HG03196 (cell line): ENCODE measurements around the gene PTPN7.
"Not testable (repeated sequence)": the region's sequence is repeated elsewhere in the genome, so short reads cannot be mapped to it uniquely, and the experiment has no call there.

Experiments
- ATAC-seq: cut with Tn5 transposase; IDR thresholded peaks from one replicate; pipeline ENCODE4 v1.9.1; 2021; ENCODE audit not compliant: unreplicated experiment

PTPN7 gene

GRCh38 chr1:202189918-202190715, 29.7 kb upstream of the PTPN7 start:
- ATAC-seq, result no peak

GRCh38 chr1:202189001-202189790, 28.8 kb upstream of the PTPN7 start:
- no peak for ATAC-seq

GRCh38 chr1:202187697-202188407, 27.4 kb upstream of the PTPN7 start:
- ATAC-seq, result no peak

GRCh38 chr1:202187041-202187671, 26.8 kb upstream of the PTPN7 start:
- no peak for ATAC-seq

- ATAC-seq, result no peak
Observed at GRCh38 chr1:202186327-202186726, 25.9 kb upstream of the PTPN7 start.

- ATAC-seq, result peak; percentile 47
Observed at GRCh38 chr1:202184750-202185460, 24.5 kb upstream of the PTPN7 start.

- no peak for ATAC-seq
Observed at GRCh38 chr1:202182040-202182877, 21.9 kb upstream of the PTPN7 start.

- no peak for ATAC-seq
Observed at GRCh38 chr1:202181586-202181985, 21.2 kb upstream of the PTPN7 start.

GRCh38 chr1:202180751-202181139, 20.3 kb upstream of the PTPN7 start:
- ATAC-seq, result not testable (repeated sequence)

GRCh38 chr1:202179828-202180750, 19.7 kb upstream of the PTPN7 start:
- ATAC-seq, result no peak

- no peak for ATAC-seq
Observed at GRCh38 chr1:202176949-202177927, 16.8 kb upstream of the PTPN7 start.

- ATAC-seq, result no peak
Observed at GRCh38 chr1:202173993-202174392, 13.6 kb upstream of the PTPN7 start.

- no peak for ATAC-seq
Observed at GRCh38 chr1:202172015-202172355, 11.6 kb upstream of the PTPN7 start.

- ATAC-seq, result no peak
Observed at GRCh38 chr1:202171292-202172014, 11.1 kb upstream of the PTPN7 start.

GRCh38 chr1:202170726-202171125, 10.3 kb upstream of the PTPN7 start:
- ATAC-seq, result no peak

GRCh38 chr1:202168861-202169260, 8.5 kb upstream of the PTPN7 start:
- no peak for ATAC-seq
